GM18498 (cell line): ENCODE data around the gene EPB41L3.
A peak's percentile ranks its signal among the peaks of the same experiment; 100 is the strongest.
"Not testable (repeated sequence)": the region's sequence is repeated elsewhere in the genome, so short reads cannot be mapped to it uniquely, and the experiment has no call there.

Experiments
- ATAC-seq: cut with Tn5 transposase; IDR thresholded peaks from one replicate; pipeline ENCODE4 v1.9.1; 2021; ENCODE audit warnings: mild to moderate bottlenecking, moderate library complexity; ENCODE audit not compliant: unreplicated experiment

The EPB41L3 gene

GRCh38 chr18:5500158-5500939 is 43.4 kb downstream of the EPB41L3 start:
- no peak for ATAC-seq

DNA sequence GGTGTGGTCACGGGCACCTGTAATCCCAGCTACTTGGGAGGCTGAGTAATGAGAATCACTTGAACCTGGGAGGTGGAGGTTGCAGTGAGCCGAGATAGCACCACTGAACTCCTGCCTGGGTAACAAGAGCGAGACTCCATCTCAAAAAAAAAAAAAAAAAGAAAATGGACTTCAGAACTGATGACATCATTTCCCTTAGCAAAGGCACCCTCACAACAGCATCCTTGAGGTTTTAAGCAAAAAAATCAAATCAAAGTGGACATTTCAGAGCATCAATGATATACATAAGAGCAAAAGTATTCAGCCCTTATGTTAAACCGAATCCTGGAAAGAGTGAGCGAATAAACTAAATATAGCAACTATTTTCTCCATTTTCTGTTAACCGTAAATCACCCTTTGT is 45.3 kb downstream of the EPB41L3 start:
- no peak for ATAC-seq

- no peak for ATAC-seq
These were observed 47.5 kb downstream of the EPB41L3 start for GRCh38 chr18:5496305-5496704.

GRCh38 chr18:5490753-5491480 is 52.9 kb downstream of the EPB41L3 start:
- ATAC-seq: no peak

DNA sequence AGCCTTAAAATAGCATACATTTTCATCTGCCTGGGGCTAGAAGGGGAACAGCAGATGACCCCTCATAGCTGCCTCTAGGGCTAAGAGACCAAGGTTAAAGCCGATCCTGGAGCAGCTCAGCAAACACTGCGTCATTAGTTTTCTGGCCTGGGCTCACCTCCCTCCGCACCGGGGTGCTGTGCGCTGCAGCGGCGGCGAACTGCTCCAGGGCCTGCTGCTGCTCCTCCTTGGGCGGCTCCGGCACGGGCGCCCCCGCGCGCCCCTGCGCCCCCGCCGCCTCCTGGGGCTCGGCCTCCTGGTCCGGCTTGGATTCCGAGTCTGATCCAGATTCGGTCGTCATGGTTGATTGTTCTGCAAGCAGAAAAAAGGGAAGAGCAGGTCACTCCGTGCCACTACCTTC is 55.0 kb downstream of the EPB41L3 start:
- no peak for ATAC-seq

DNA sequence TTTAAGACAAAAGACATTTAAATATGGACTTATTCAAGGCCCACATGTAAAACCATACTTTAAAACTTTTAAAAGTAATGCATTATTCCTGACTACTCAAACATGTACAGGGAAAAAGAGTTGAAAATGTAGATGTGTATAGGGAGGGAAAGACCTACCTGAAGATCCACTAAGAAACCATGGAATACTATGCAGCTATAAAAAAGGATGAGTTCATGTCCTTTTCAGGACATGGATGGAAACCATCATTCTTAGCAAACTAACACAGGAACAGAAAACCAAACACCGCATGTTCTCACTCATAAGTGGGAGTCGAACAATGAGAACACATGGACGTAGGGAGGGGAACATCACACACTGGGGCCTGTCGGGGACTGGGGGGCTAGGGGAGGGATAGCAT is 55.8 kb downstream of the EPB41L3 start:
- not testable (repeated sequence) for ATAC-seq

DNA sequence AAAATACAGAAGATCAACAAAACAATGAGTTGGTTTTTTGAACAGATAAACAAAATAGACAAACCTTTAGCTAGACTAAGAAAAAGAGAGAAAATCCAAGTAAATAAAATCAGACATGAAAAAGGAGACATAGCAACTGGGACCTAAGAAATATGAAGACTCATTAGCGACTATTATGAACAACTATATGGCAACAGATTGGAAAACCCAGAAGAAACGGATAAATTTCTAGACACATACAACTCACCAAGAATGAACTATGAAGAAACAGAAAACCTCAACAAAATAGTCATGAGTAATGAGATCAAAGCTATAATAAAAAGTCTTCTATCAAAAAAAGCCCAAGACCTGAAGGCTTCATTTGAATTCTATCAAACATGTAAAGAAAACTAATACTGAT is 59.3 kb downstream of the EPB41L3 start:
- ATAC-seq: no peak

DNA sequence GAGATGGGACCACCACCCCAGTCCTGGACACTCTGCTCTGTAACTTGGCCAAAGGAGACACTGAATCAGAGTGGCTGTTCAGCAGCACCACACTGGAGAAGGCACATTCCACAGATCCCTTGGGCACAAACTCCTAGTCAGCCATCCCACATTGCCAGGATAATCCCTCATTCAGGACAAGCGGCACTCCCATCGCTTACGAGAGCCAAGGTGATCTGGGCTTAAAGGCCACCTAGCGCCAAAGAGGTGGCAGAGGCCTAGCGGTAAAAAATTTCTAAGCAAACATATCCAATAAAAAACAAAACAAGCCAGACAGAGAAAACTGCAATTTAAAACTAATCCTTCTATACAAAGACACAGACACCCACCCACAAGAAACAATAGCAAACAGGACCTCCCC is 62.2 kb downstream of the EPB41L3 start:
- no peak for ATAC-seq

GRCh38 chr18:5478261-5478660 is 65.5 kb downstream of the EPB41L3 start:
- no peak for ATAC-seq

- no peak for ATAC-seq
These were observed 66.6 kb downstream of the EPB41L3 start for GRCh38 chr18:5476961-5477800.

DNA sequence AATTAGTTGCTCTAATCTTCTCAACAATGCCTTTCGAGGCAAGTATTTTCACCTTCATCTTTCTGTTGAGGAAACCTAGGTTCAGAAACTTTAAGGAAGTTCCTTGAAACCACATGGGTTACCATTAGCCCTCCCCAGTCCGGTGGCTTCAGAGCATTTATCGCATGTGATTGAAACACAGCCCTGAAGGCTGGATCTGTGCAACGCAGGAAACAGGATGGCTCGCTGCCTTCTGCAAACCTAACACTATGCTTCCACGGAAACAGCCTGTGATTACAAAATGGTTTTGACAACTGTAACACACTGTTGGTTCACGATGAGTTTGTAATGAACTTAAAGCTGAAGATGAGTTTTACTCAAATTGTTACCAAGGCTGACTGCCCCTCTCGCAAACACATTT is 68.5 kb downstream of the EPB41L3 start:
- no peak for ATAC-seq

DNA sequence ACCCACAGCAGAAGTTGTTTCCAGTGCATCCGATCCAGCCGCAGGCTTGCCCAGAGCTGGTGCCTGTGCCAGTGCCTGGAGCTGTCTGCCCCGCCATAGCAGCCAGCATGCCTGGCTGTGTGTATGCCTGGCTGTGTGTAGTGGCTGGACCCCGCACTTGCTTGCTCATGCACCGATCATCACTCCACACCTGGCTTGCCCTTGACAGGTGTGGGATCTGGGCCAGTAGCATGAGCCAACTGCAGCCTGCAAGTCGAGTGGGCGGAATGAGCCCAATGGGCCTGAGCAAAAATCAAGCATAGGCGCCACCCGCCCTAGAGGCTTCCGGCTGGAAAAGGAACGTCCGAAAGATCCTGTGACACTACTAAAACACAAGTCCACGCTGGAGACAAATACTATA is 74.5 kb downstream of the EPB41L3 start:
- no peak for ATAC-seq

- no peak for ATAC-seq
These were observed 75.4 kb downstream of the EPB41L3 start for GRCh38 chr18:5468394-5468793.

DNA sequence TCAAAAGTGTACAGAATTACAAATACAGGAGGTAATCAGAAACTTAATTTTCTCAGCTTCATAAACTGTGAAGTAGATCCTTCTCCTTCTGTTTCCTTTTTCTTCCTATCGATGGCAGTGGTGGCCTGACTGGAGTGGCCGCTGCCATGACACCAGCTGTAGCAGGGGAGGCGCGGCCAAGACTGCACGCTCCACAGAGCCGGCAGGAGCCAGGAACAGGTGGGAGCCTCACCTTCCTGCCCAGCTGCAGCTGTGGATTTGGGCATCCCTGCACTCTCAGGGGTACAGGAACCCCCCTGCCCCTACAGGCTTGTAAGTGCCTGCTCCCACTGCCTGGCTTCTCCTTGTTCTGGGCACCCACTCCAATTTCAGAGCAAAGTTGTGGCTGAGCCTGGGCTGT is 76.1 kb downstream of the EPB41L3 start:
- no peak for ATAC-seq

GRCh38 chr18:5466256-5466655 is 77.5 kb downstream of the EPB41L3 start:
- ATAC-seq: no peak

GRCh38 chr18:5464251-5464650 is 79.5 kb downstream of the EPB41L3 start:
- no peak for ATAC-seq

- no peak for ATAC-seq
These were observed 80.0 kb downstream of the EPB41L3 start for GRCh38 chr18:5463831-5464230.

DNA sequence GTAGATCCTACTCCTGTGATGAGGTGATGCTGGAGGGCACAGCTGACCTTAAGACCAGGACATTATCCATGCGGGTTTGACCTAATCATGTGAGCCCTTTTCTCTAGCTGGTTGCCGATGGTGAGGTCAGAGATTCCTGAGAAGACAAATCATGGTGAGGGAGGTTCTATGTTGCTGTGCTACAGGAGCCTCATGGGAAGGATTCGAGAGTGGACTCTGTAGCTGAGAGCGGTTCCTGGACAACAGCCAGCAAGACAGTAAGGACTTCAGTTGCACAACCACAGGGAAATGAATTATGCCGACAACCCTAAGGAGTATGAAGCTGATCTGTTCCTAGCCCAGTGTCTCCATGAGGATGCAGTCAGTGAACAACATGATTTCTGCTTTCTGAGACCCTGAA is 80.4 kb downstream of the EPB41L3 start:
- ATAC-seq: no peak

DNA sequence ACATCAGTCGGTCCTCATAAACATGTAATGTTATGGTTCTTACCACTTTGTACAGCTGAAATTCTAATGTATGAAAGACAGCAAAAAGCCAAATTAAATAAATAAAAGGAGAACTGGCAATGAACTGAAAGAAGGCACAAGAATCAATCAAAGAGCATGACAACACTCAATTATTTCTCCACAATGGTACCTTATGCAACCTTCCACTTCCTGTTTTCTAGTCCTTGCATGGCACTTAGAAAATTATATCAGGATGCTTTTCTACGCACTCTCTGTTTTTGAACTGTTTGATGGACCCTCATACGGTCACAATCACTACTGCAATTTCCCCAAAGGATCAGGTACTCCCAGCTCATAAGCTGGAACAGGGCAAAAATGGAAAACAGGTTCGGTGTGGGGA is 81.6 kb downstream of the EPB41L3 start:
- no peak for ATAC-seq

GRCh38 chr18:5461041-5461440 is 82.8 kb downstream of the EPB41L3 start:
- no peak for ATAC-seq

DNA sequence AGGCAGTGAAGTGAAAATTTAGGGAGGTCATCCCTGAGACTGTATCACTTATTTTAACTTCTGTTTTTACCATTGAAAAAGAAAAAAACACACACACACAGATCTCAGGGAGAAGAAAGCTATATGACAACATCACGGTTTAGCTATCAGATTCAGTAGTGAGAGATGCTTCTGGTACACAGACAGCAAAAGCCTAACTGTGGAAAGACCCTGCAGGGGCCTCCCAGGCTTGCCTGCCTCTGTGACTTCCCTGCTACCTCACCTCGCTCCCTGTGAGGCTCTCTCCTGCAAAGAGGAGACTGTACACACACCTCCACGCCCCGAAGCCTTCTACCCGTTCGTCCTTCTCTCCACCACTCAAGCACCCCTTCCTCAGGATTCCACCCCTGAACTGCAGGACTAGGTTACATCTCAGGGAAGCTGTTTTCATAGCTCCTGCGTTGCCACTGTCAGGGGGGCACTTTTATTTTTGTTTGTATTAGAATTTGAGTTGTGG is 86.3 kb downstream of the EPB41L3 start:
- peak; percentile 14 for ATAC-seq
